ENCODE measurements around the gene SLC25A28.

DNA sequence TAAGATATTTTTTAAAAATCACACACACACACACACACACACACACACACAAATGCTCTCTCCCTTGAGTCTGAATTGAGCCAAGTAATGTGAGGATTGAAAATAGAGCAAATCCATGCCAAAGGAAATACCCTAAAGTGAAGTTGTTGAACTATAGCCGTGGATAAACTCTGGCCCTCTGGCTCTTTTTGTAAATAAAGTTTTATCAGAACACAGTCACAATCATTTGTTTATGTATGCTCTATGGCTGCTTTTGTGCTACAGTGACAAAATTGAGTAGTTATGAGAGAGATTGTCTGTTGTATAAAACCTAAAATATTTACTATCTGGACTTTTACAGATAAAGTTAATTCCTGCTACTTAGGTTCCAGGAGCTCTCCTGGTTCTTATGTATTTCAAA is 48.4 kb downstream of the SLC25A28 start:
- TF ChIP-seq CTCF (conservative IDR thresholded peaks at IDR 0.05; ENCODE audit: low read length) (no peak), EZH2phosphoT487 (IDR thresholded peaks at IDR 0.05; ENCODE audit: borderline replicate concordance) (no peak)
